HepG2 (cell line): ENCODE measurements around the gene GPRIN2. TPM values are rescaled to one million over a fixed set of nuclear protein-coding genes. Genes with fewer than 3 reads are reported as not detected.
"Not testable (repeated sequence)": the region's sequence is repeated elsewhere in the genome, so short reads cannot be mapped to it uniquely, and the experiment has no call there.

Experiments
- ATAC-seq: fragments of 200-7000 bp; cut with Tn5 transposase; 3 replicates; pipeline ENCODE4 v1.9.1; 2020; ENCODE audit warnings: mild to moderate bottlenecking, moderate library complexity
- BruUV-seq: library from RNA; stranded (reverse); fragments of 400-500 nt; replicated peaks from 2 replicates; lab custom pipeline; 2021; lab: Mats Ljungman, UMichigan
- CTCF ChIA-PET: fragments of 300-600 bp; formaldehyde crosslinking; extraction: SDS; loops from one replicate; lab custom pipeline; 2021; ENCODE audit warnings: low total read pairs, inconsistent platforms, low intra/inter-chr PET ratio; lab: Yijun Ruan, JAX
- POLR2A ChIA-PET: fragments of 350-600 bp; sonication (Branson Sonifier 250); formaldehyde crosslinking; loops from one replicate; lab custom pipeline; 2020; ENCODE audit warnings: antibody characterized with exemption, inconsistent platforms; lab: Yijun Ruan, JAX
- DNase-seq: peaks from one replicate; pipeline ENCODE4 v3.0.0-alpha.2; 2015; ENCODE audit warnings: low spot score
- FAIRE-seq: peaks from 3 replicates; lab custom pipeline; 2011; peaks lifted over from hg19 to GRCh38; lab: Jason Lieb, UNC
- H2AFZ ChIP-seq: one replicate; pipeline ENCODE4 v1.6.1; 2011; ENCODE audit warnings: low read length, inconsistent platforms
- H3K27ac ChIP-seq: fragments of 300-600 bp; 3 replicates; pipeline ENCODE4 v1.8.0; 2011; ENCODE audit warnings: mixed run types, mild to moderate bottlenecking, mixed read lengths, low read length, inconsistent platforms; ENCODE audit not compliant: insufficient read depth; ENCODE audit errors: extremely low read length
- H3K27me3 ChIP-seq, 2 experiments: fragments of 200-600 bp in 1 of 2; 2 replicates in 1 of 2; 3 replicates in 1 of 2; pipeline versions ENCODE4 v1.6.0 to v1.8.0; 2011; ENCODE audit warnings: low read length in 2 of 2, mild to moderate bottlenecking in 2 of 2, moderate library complexity in 2 of 2, inconsistent platforms in 1 of 2; ENCODE audit not compliant: insufficient read depth in 2 of 2, control insufficient read depth in 1 of 2
- H3K36me3 ChIP-seq, 2 experiments: fragments of 200-600 bp in 1 of 2; replicated peaks in 1 of 2; 2 replicates in 1 of 2; 3 replicates in 1 of 2; pipeline versions ENCODE4 v1.5.1 to v1.8.0; 2011; ENCODE audit warnings: low read length in 2 of 2, inconsistent platforms in 1 of 2; ENCODE audit not compliant: insufficient read depth in 2 of 2, control insufficient read depth in 1 of 2
- H3K4me1 ChIP-seq: 2 replicates; pipeline ENCODE4 v1.5.1; 2012; ENCODE audit warnings: low read length, inconsistent platforms; ENCODE audit not compliant: insufficient read depth
- H3K4me2 ChIP-seq: 2 replicates; pipeline ENCODE4 v1.6.0; 2011; ENCODE audit warnings: low read depth, low read length, inconsistent platforms
- H3K4me3 ChIP-seq, 3 experiments: fragments of 200-600 bp in 1 of 3; sonication (generic), shearing (Covaris generic) in 1 of 3; replicated peaks in 1 of 3; 2 replicates each; pipeline ENCODE4 v1.5.1; 2011 to 2016; ENCODE audit warnings: low read length in 3 of 3, inconsistent platforms in 2 of 3, low read depth in 2 of 3, mild to moderate bottlenecking in 2 of 3, control low read depth in 1 of 3, mixed read lengths in 1 of 3; ENCODE audit not compliant: insufficient read depth in 1 of 3
- H3K79me2 ChIP-seq: one replicate; pipeline ENCODE4 v1.6.1; 2011; ENCODE audit warnings: low read length, inconsistent platforms; ENCODE audit not compliant: insufficient read depth
- H3K9ac ChIP-seq: 2 replicates; pipeline ENCODE4 v1.6.0; 2011; ENCODE audit warnings: mild to moderate bottlenecking, low read depth, low read length, inconsistent platforms; ENCODE audit not compliant: insufficient read depth
- H3K9me3 ChIP-seq: 2 replicates; pipeline ENCODE4 v1.5.1; 2012; ENCODE audit warnings: mild to moderate bottlenecking, low read length
- H4K20me1 ChIP-seq: 2 replicates; pipeline ENCODE4 v1.6.0; 2011; ENCODE audit warnings: inconsistent platforms, mild to moderate bottlenecking, low read length, moderate library complexity; ENCODE audit not compliant: insufficient read depth
- KDM2A ChIP-seq: sonication (generic); formaldehyde crosslinking; IDR thresholded peaks from 2 replicates; pipeline ENCODE4 v1.4.0; 2020; ENCODE audit warnings: low read depth, missing genetic modification reagents, borderline replicate concordance
- WGBS: methylation state at CpG from one replicate; pipeline ENCODE4 v1.1.6; 2017; ENCODE audit warnings: low lambda C conversion rate; 5-methylcytosine and 5-hydroxymethylcytosine counted together
- in situ Hi-C: cut with HindIII; loops from 2 replicates; pipeline ENCODE4 v1.10.0; 2017; ENCODE audit warnings: low pct_unique_long_range_greater_than_20kb; ENCODE audit not compliant: extremely low pct_ligation_motif_present
- intact Hi-C: fragments of 100-400 bp; cut with micrococcal nuclease; formaldehyde crosslinking; loops from one replicate; pipeline ENCODE4 v1.10.0; 2022; ENCODE audit not compliant: unreplicated experiment
- polyA plus RNA-seq, 8 experiments: library from polyadenylated mRNA; depleted of rRNA in 3 of 8; stranded (reverse) in 7 of 8; unstranded in 1 of 8; fragments of >200 nt; fragmentation: Illumina TruSeq in 4 of 8; extraction: Trizol in 4 of 8; gene quantifications; 2 replicates each; pipeline versions ENCODE4 v1.2.1 to v1.2.3, GENCODE V29; 2011 to 2016; ENCODE audit warnings: low read depth in 4 of 8, missing spikeins in 1 of 8, mixed read lengths in 1 of 8; ENCODE audit not compliant: insufficient read depth in 1 of 8
- total RNA-seq, 5 experiments: library from RNA; depleted of rRNA; stranded (reverse); fragments of >200 nt; fragmentation: Illumina TruSeq; extraction: Trizol; gene quantifications; 2 replicates each; pipeline ENCODE4 v1.2.3, GENCODE V29; 2016; ENCODE audit warnings: low read depth in 1 of 5

GPRIN2 gene
- total and polyA plus RNA-seq, 2 of the 13 experiments (the other 11 are each of a cell fraction or from before 2014, with no cell fraction given), result not detected

- intact Hi-C loops, H3K4me1 ChIP-seq, H3K36me3 ChIP-seq, DNase-seq, H3K79me2 ChIP-seq, POLR2A ChIA-PET, H3K4me3 ChIP-seq, H2AFZ ChIP-seq, H4K20me1 ChIP-seq, H3K27me3 ChIP-seq, CTCF ChIA-PET, H3K9me3 ChIP-seq, H3K9ac ChIP-seq, BruUV-seq, in situ Hi-C loops, H3K27ac ChIP-seq: not testable (repeated sequence)
- peak overlapping the region; percentile 39; the same call in 1 of the 2 replicates for H3K4me2 ChIP-seq
- WGBS, result 38% methylated on average over 28 of the region's 50 CpGs
- peak; percentile 10; the same call in 1 of the 2 replicates for TF ChIP-seq KDM2A (CRISPR knock-in tag)
- TF ChIP-seq, all 625 proteins: peak for 1; not testable (repeated sequence) for 624
- FAIRE-seq, result not testable (repeated sequence)
- peak; percentile 7; the same call in 2 of the 3 replicates for ATAC-seq
These were observed 21.4 kb upstream of the GPRIN2 start for GRCh38 chr10:46577624-46578473.

- ATAC-seq, CTCF ChIA-PET, H3K36me3 ChIP-seq, H3K27me3 ChIP-seq, H3K4me1 ChIP-seq, FAIRE-seq, intact Hi-C loops, DNase-seq, H2AFZ ChIP-seq, BruUV-seq, H3K79me2 ChIP-seq, H3K9me3 ChIP-seq, H3K4me2 ChIP-seq, H3K27ac ChIP-seq, H3K4me3 ChIP-seq, in situ Hi-C loops, H4K20me1 ChIP-seq, H3K9ac ChIP-seq, POLR2A ChIA-PET: not testable (repeated sequence)
- WGBS, result 81% methylated on average over 3 of the region's 4 CpGs
These were observed 17.4 kb upstream of the GPRIN2 start for GRCh38 chr10:46573884-46574283.

GRCh38 chr10:46573314-46573713 is 16.9 kb upstream of the GPRIN2 start:
- H3K9me3 ChIP-seq, H3K27ac ChIP-seq, ATAC-seq, in situ Hi-C loops, intact Hi-C loops, H3K4me3 ChIP-seq, H3K36me3 ChIP-seq, H3K79me2 ChIP-seq, H3K4me1 ChIP-seq, H3K9ac ChIP-seq, FAIRE-seq, H4K20me1 ChIP-seq, DNase-seq, BruUV-seq, H2AFZ ChIP-seq, H3K27me3 ChIP-seq, POLR2A ChIA-PET, CTCF ChIA-PET, H3K4me2 ChIP-seq: not testable (repeated sequence)
- 35% methylated on average over 4 of the region's 5 CpGs for WGBS

GRCh38 chr10:46572765-46573164 is 16.3 kb upstream of the GPRIN2 start:
- BruUV-seq, CTCF ChIA-PET, FAIRE-seq, intact Hi-C loops, H3K9me3 ChIP-seq, H3K4me3 ChIP-seq, H3K36me3 ChIP-seq, ATAC-seq, H2AFZ ChIP-seq, H3K9ac ChIP-seq, H3K27me3 ChIP-seq, in situ Hi-C loops, POLR2A ChIA-PET, H3K27ac ChIP-seq, H3K79me2 ChIP-seq, H3K4me1 ChIP-seq, H3K4me2 ChIP-seq, DNase-seq, H4K20me1 ChIP-seq: not testable (repeated sequence)
- WGBS, result 40% methylated on average over 1 of the region's 4 CpGs
